Left lung (tissue), 10 donors: Measurements from ENCODE around the gene PARP9. TPM values are rescaled to one million over a fixed set of nuclear protein-coding genes. Genes with fewer than 3 reads are reported as not detected.

Experiments
- ATAC-seq: fragments of 200-7000 bp; cut with Tn5 transposase; one replicate; pipeline ENCODE4 v1.9.1; 2020; ENCODE audit warnings: moderate library complexity
- DNase-seq, 4 donors: peaks; one replicate each; pipeline ENCODE4 v3.0.0-alpha.2; 2013 to 2020
- H3K27ac ChIP-seq, 2 donors: fragments of 200-600 bp; sonication (generic) in 1 of 2; one replicate each; pipeline versions ENCODE4 v1.5.0 to v1.8.0; 2020 to 2021
- H3K27me3 ChIP-seq, 2 donors: fragments of 200-600 bp; sonication (generic) in 1 of 2; one replicate each; pipeline versions ENCODE4 v1.5.0 to v1.8.0; 2020 to 2021
- H3K36me3 ChIP-seq, 2 donors: fragments of 200-600 bp; sonication (generic) in 1 of 2; one replicate each; pipeline versions ENCODE4 v1.5.0 to v1.8.0; 2020 to 2021
- H3K4me1 ChIP-seq, 2 donors: fragments of 200-600 bp; one replicate each; pipeline ENCODE4 v1.8.0; 2021
- H3K4me3 ChIP-seq, 2 donors: fragments of 200-600 bp; sonication (generic) in 1 of 2; one replicate each; pipeline versions ENCODE4 v1.5.0 to v1.8.0; 2020 to 2021; ENCODE audit warnings: mild to moderate bottlenecking in 1 of 2
- H3K9me3 ChIP-seq, 2 donors: fragments of 200-600 bp; sonication (generic) in 1 of 2; one replicate each; pipeline versions ENCODE4 v1.5.0 to v1.8.0; 2020 to 2021
- intact Hi-C, 2 donors: fragments of 100-400 bp; cut with DNase I; formaldehyde crosslinking; loops; one replicate each; pipeline versions ENCODE4 v1.11.2 to v1.14.2; 2022
- polyA plus RNA-seq, 6 donors: library from polyadenylated mRNA; unstranded; fragments of 120-200 nt; gene quantifications; one replicate each; pipeline ENCODE4 v1.2.1, GENCODE V29; 2013; ENCODE audit not compliant: insufficient read length in 6 of 6
- total RNA-seq, 2 donors: library from RNA; stranded (reverse); fragmentation: NEBNext Ultra II Directional; extraction: Animal tissue kit (Norgen Biotek cat#: 25700); gene quantifications; one replicate each; pipeline ENCODE4 v1.2.1, GENCODE V29; 2021
- TF ChIP-seq, protein P1 (sequence below), 2 donors: fragments of 200-600 bp; sonication (generic) in 1 of 2; IDR thresholded peaks; one replicate each; pipeline versions ENCODE4 v1.5.0 to v1.8.0; 2021; ENCODE audit warnings: antibody characterized with exemption in 2 of 2
- donor health status: DM: no; HTN: yes; CAD: no.
- donor health status: DM: no; HTN: no; CAD: no.

Gene PARP9
- total and polyA plus RNA-seq, 8 donors, result 17.2 to 75.4 (median 20.9) TPM

DNA sequence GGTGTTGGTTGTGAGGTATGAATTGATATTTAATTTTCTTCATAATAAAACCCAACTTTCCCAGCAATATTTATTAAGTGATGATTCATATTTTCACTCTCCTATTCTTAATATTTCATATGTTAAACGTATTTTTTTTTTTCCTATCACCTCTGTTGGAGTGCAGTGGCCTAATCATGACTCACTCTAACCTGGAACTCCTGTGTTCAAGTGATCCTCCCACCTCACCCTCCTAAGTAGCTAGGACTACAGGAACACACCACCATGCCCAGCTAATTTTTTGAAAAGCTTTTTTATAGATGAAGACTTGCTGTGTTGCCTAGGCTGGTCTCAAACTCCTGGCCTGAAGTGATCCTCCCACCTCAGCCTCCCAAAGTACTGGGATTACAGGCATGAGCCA, 22.0 kb upstream of the PARP9 start:
- Histone ChIP-seq H3K4me1 (no peaks in the 10 kb centered on the region), H3K4me3 (no peak overlapping the region), H3K27ac (no peak overlapping the region), H3K36me3 (no peaks in the 10 kb centered on the region), H3K27me3 (no peaks in the 10 kb centered on the region), H3K9me3 (peaks cover 4 to 20% of the 10 kb centered on the region in 2 donors)
- DNase-seq (no peak), ATAC-seq (peak; percentile 25)
- TF ChIP-seq, protein P1, sequence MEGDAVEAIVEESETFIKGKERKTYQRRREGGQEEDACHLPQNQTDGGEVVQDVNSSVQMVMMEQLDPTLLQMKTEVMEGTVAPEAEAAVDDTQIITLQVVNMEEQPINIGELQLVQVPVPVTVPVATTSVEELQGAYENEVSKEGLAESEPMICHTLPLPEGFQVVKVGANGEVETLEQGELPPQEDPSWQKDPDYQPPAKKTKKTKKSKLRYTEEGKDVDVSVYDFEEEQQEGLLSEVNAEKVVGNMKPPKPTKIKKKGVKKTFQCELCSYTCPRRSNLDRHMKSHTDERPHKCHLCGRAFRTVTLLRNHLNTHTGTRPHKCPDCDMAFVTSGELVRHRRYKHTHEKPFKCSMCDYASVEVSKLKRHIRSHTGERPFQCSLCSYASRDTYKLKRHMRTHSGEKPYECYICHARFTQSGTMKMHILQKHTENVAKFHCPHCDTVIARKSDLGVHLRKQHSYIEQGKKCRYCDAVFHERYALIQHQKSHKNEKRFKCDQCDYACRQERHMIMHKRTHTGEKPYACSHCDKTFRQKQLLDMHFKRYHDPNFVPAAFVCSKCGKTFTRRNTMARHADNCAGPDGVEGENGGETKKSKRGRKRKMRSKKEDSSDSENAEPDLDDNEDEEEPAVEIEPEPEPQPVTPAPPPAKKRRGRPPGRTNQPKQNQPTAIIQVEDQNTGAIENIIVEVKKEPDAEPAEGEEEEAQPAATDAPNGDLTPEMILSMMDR (IDR thresholded peaks at IDR 0.05), result no peak
- intact Hi-C loops, result no loop called here

GRCh38 chr3:122582390-122582789, 18.3 kb upstream of the PARP9 start:
- no peak for DNase-seq
- Histone ChIP-seq H3K4me3 (no peak overlapping the region), H3K9me3 (peaks cover 4 to 20% of the 10 kb centered on the region in 2 donors), H3K36me3 (no peaks in the 10 kb centered on the region), H3K27me3 (peaks cover 0 to 4% of the 10 kb centered on the region in 2 donors), H3K27ac (no peak overlapping the region), H3K4me1 (peaks cover 0 to 12% of the 10 kb centered on the region in 2 donors)
- intact Hi-C loops, result no loop called here
- TF ChIP-seq, protein P1 (IDR thresholded peaks at IDR 0.05), result no peak
- no peak for ATAC-seq

DNA sequence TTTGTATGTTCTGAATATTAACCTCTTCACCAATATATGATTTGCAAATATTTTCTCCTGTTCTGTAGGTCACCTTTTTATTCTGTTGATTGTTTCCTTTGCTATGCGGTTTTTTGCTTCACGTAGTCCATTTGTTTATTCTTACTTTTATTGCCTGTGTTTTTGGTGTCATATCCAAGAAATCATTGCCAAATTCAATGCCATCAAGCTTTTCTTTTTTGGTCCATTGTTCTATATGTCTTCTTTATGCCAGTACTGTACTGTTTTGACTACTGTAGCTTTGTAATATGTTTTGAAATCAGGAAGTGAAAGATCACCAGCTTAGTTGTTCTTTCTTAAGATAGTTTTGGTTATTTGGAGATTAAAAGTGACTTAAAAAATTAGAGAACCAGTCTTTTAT, 17.5 kb upstream of the PARP9 start:
- H3K4me1 ChIP-seq, result peaks cover 0 to 17% of the 10 kb centered on the region in 2 donors
- intact Hi-C loops, result no loop called here
- no peaks in the 10 kb centered on the region for H3K36me3 ChIP-seq
- TF ChIP-seq, protein P1 (IDR thresholded peaks at IDR 0.05), result no peak
- H3K27ac ChIP-seq, result no peak overlapping the region
- H3K9me3 ChIP-seq, result peaks cover 4 to 20% of the 10 kb centered on the region in 2 donors
- ATAC-seq, result no peak
- no peak for DNase-seq
- H3K4me3 ChIP-seq, result no peak overlapping the region
- H3K27me3 ChIP-seq, result peaks cover 0 to 6% of the 10 kb centered on the region in 2 donors

DNA sequence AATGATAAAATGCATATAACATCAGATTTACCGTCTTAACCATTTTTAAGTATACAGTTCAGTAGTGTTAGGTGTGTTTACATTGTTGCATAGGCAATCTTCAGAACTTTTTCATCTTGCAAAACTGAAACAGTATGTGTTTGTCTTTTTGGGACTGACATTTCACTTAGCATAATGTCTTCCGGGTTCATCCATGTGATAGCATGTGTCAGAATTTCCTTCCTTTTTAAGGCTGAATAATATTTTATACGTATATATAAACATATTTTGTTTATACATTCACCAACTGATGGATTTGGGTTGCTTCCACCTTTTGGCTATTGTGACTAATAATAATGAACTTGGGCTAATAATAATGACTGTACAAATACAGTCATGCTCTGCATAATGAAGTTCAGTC, 16.4 kb upstream of the PARP9 start:
- Histone ChIP-seq H3K27me3 (peaks cover 0 to 6% of the 10 kb centered on the region in 2 donors), H3K4me1 (peaks cover 0 to 17% of the 10 kb centered on the region in 2 donors), H3K36me3 (no peaks in the 10 kb centered on the region), H3K4me3 (no peak overlapping the region), H3K27ac (no peak overlapping the region), H3K9me3 (peaks cover 4 to 20% of the 10 kb centered on the region in 2 donors)
- TF ChIP-seq, protein P1 (IDR thresholded peaks at IDR 0.05), result no peak
- intact Hi-C loops, result no loop called here
- DNase-seq (no peak), ATAC-seq (no peak)

GRCh38 chr3:122578069-122578740, 14.1 kb upstream of the PARP9 start:
- peaks cover 3 to 22% of the 10 kb centered on the region in 2 donors for H3K4me1 ChIP-seq
- H3K9me3 ChIP-seq, result peaks cover 4 to 16% of the 10 kb centered on the region in 2 donors
- intact Hi-C loops, result no loop called here
- peaks cover 0 to 6% of the 10 kb centered on the region in 2 donors for H3K27me3 ChIP-seq
- TF ChIP-seq, protein P1 (IDR thresholded peaks at IDR 0.05), result no peak
- H3K27ac ChIP-seq, result peak overlapping the region in 1 of 2 donors; percentile 72
- H3K36me3 ChIP-seq, result peaks cover 0 to 16% of the 10 kb centered on the region in 2 donors
- no peak for ATAC-seq
- no peak for DNase-seq
- H3K4me3 ChIP-seq, result peak overlapping the region; percentile 32 to 50
